Measurements from ENCODE around the gene AKAP5.

DNA sequence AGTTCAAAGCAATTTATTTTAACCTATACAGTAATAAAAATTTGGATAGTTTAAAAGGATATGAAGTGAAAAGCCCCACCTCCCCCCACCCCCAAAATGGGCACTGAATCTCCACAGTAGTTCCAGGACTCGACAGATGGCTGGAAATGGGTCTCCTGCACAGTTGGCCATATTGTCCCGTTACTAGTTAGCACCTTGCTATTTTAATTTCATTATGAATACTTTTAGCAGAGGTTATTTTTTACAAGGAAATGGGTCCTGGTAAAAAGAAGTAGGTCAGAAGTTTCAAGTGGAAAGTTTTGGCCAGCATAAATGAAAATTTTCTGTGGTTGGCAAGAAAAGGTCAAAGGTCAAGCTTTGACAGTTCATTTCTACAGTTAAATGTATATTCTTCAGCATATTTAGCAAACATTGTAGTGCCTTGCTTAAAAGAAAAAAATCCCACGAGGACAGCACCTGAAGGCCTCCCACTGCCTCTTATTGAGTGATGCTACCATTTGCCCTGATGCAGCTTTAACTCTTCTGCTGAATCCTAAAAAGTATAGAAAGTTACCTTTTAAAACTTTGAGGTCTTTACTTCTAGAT is 48.9 kb upstream of the AKAP5 start:
- TF ChIP-seq, protein P1, sequence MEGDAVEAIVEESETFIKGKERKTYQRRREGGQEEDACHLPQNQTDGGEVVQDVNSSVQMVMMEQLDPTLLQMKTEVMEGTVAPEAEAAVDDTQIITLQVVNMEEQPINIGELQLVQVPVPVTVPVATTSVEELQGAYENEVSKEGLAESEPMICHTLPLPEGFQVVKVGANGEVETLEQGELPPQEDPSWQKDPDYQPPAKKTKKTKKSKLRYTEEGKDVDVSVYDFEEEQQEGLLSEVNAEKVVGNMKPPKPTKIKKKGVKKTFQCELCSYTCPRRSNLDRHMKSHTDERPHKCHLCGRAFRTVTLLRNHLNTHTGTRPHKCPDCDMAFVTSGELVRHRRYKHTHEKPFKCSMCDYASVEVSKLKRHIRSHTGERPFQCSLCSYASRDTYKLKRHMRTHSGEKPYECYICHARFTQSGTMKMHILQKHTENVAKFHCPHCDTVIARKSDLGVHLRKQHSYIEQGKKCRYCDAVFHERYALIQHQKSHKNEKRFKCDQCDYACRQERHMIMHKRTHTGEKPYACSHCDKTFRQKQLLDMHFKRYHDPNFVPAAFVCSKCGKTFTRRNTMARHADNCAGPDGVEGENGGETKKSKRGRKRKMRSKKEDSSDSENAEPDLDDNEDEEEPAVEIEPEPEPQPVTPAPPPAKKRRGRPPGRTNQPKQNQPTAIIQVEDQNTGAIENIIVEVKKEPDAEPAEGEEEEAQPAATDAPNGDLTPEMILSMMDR (IDR thresholded peaks at IDR 0.05), result no peak
- no peak for TF ChIP-seq POLR2A (IDR thresholded peaks at IDR 0.05)

Data from suprapubic skin (tissue), 3 donors.